ENCODE data around the gene ADCY10. TPM values are rescaled to one million over a fixed set of nuclear protein-coding genes. Genes with fewer than 3 reads are reported as not detected.

ADCY10 gene
- total and polyA plus RNA-seq, 2 donors (not counting 3 experiments of a cell fraction or from before 2014, with no cell fraction given) = not detected

DNA sequence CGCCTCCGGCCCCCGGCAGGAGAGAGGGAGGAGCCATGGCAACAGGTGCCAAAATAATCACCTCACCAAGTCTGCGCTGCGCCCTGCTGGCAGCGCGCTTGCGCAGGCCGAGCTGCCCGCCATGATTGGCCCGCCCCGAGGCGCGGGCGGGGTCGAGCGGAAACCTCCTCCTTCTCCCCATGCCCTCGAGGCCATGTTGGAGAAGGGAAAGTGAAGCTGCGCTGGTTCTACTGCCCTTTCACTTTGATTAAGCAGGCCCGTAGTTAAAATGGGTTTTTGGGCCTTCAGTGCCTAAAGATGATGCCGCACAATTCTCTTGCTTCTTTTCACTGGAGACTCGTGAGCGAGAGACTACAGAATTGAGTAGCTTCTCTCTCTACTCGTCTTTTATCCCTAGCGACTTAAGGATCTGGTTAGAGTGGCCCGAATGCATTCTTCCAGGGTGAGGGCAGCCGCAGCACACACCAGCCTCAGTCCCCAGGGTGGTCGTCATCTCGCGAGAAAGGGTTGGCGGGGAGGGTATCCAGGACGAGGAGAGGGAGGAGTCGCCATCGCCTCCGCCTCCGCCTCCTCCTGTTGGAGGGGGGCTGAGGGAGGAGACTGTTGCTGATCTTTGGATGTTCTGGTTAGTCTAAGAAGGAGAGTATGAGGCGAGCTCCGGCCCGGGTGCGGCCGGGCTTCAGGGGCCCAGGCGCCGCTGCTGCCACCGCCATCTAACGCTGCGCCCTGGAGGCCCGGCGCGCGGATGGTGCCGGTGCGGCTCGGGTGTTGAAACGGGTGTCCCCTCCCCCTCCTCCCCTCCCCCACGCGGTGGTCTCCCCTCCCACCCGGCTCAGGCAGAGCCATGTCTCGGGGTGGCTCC lies 22.4 kb upstream of the ADCY10 start, which contains the start of gene DCAF6:
Gene DCAF6, plus strand, starts transcription at position 616 of the 862 bp plus-strand sequence. Its CDS starts 229 bp downstream, at position 845.
- intact Hi-C loops (cut with micrococcal nuclease) (loop anchor here (1.0 to 5.0 kb wide), 8 partner anchors 9 to 325 kb away; partner anchors contain the start of gene MPZL1), dilution Hi-C loops (cut with MboI; ENCODE audit: extremely low pct_ligation_motif_present, low sequenced_read_pairs) (no loop called here)
- no peaks in the 10 kb centered on the region for H3K9me3 ChIP-seq (replicated peaks; ENCODE audit: control insufficient read depth, insufficient read depth, low read length)
- peak within 1 kb of the TSS; percentile 97 for H3K4me2 ChIP-seq (ENCODE audit: insufficient read depth, low read length)
- FAIRE-seq (peak; percentile 96), DNase-seq (ENCODE audit: low read depth, low spot score) (peak; percentile 99)
- no TSS peak for BruUV-seq (replicated peaks)
- TF ChIP-seq POLR2AphosphoS5 (IDR thresholded peaks at IDR 0.05; ENCODE audit: insufficient read depth, low read depth, low read length) (peak; percentile 77), POLR2A (IDR thresholded peaks at IDR 0.05; ENCODE audit: low read depth, low read length) (peak; percentile 89), JUN (IDR thresholded peaks at IDR 0.05; ENCODE audit: borderline replicate concordance, insufficient read depth, insufficient read length, low read depth) (no peak)
- H3K36me3 ChIP-seq (ENCODE audit: control insufficient read depth in 2 of 2, extremely low read depth in 1 of 2, insufficient read depth in 2 of 2, low read length in 2 of 2) = no peaks in the 10 kb centered on the region
- POLR2A ChIA-PET = interaction anchor here (0.7 to 1.5 kb wide), 3 partner anchors 8 to 146 kb away, joined by 3 to 7 read pairs (median 4); no protein-coding TSS in a partner anchor
- peak within 1 kb of the TSS; percentile 85 for H2AFZ ChIP-seq (ENCODE audit: low read depth, low read length)
- H3K9ac ChIP-seq (replicated peaks; ENCODE audit: extremely low read depth, insufficient read depth, low read length) = peak within 1 kb of the TSS; percentile 95
- H3K79me2 ChIP-seq (ENCODE audit: control insufficient read depth, insufficient read depth, low read length) = peaks cover 47% of the 10 kb centered on the region
- H3K27ac ChIP-seq (ENCODE audit: insufficient read depth, low read depth, low read length) = peak within 1 kb of the TSS; percentile 93
- no peaks in the 10 kb centered on the region for H3K9me1 ChIP-seq (replicated peaks; ENCODE audit: control insufficient read depth, extremely low read depth, insufficient read depth, low read length)
- CTCF ChIA-PET = interaction anchor here (0.9 to 3.7 kb wide), 10 partner anchors 25 to 248 kb away, joined by 3 to 49 read pairs (median 4); no protein-coding TSS in a partner anchor
- no peaks in the 10 kb centered on the region for H4K20me1 ChIP-seq (replicated peaks; ENCODE audit: control insufficient read depth, extremely low read depth, insufficient read depth, low read length)
- H3K4me1 ChIP-seq (ENCODE audit: control insufficient read depth, extremely low read depth, insufficient read depth, low read length) = peaks cover 18% of the 10 kb centered on the region
- H3K27me3 ChIP-seq (ENCODE audit: control insufficient read depth in 2 of 2, insufficient read depth in 2 of 2, low read length in 2 of 2) = no peaks in the 10 kb centered on the region
- peak within 1 kb of the TSS; percentile 87 to 95 (median 93) for H3K4me3 ChIP-seq (replicated peaks in 1 of 3; ENCODE audit: insufficient read depth in 1 of 3, low read depth in 1 of 3, low read length in 3 of 3)
